ENCODE data around the gene EXOC3L4. TPM values are rescaled to one million over a fixed set of nuclear protein-coding genes. Genes with fewer than 3 reads are reported as not detected.
A peak's percentile ranks its signal among the peaks of the same experiment; 100 is the strongest.

The EXOC3L4 gene
- total RNA-seq, 1 experiment from 2014 or later, result 10.9 TPM

DNA sequence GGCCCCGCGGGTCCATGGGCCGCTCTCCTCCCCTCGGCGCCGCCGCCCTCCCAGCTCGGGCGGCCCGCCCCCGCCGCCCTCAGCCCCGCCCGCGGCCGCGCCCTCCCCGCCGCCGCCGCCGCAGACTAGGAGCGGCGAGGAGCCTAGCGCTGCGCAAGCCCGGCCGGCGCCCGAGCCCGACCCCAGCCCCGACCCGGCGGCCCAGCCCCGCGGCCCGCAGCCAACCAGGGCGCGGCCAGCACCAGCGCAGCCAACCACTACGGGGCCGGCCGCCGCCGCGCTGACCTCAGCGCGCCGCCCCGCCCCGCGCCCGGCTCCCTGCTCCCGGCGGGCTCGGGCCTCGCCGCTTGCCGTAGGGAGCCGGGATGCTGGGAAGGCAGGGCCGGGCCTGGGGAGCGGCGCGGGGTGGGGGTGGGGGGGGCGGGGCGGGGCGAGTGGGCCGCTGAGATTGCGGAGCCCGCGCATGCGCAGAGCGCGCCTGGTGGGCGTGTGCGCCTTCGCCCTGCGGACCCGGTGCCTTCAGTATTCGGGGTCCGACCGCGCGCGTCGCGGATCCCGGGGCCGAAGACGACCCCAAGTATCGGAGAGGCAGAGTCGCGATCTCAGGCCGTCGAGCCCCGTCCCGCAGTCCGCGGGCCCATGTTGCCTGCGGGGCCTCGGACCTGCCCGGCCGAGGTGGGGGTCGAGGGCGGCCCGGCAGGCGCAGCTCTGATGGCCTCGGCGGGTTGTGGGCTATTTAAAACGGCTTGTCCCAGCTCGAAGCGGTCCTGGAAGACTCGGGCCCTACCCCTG is 37.0 kb upstream of the EXOC3L4 start, which contains the start of gene CDC42BPB:
CDC42BPB (minus strand) TSS at position 178 of the 792 bp plus-strand sequence. CDS start 376 bp downstream, outside the sequence.
- H3K4me1 Mint-ChIP-seq (ENCODE audit: low read depth, unreplicated experiment), result peaks cover 39% of the 10 kb centered on the region

DNA sequence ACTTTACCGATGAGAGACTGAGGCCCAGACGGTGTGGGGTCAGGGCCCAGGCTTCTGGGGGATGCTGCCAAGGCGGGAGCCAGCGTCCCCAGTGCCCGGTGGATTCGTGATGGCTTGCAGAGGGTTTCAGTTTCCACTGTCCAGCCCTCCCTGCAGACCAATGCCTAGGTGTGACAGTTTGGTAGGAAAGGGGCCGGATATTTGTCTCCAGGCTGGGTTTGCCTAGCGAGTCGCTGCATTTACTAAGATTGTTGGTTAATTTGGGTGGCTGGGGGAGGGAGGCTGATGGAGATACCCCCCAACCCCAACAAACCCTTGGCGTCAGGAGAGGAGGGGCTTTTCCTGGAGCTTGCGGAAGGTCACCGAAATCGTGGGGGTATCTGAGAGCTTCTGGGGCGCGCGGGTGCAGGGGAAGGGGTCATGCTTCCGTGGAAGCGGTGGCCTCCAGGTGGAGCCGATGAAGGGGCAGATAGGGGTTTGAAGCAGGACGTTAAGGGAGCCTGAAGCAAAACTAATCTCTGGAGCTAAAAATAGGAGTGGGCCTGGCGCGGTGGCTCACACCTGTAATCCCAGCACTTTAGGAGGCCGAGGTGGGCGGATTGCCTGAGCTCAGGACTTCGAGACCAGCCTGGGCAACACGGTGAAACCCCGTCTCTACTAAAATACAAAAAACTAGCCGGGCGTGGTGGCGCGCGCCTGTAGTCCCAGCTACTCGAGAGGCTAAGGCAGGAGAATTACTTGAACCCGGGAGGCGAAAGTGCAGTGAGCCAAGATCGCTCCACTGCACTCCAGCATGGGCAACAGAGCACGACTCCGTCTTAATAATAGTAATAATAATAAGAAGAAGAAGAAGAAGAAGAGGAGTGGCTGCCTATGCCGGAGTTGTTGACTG is 36.1 kb upstream of the EXOC3L4 start:
- Mint-ChIP-seq H3K4me3 (ENCODE audit: low read depth, unreplicated experiment) (peak overlapping the region; percentile 95), H3K27ac (ENCODE audit: unreplicated experiment) (peak overlapping the region; percentile 86), H3K4me1 (ENCODE audit: low read depth, unreplicated experiment) (peaks cover 41% of the 10 kb centered on the region), H3K9me3 (ENCODE audit: low read depth, unreplicated experiment) (no peaks in the 10 kb centered on the region), H3K27me3 (ENCODE audit: unreplicated experiment) (no peaks in the 10 kb centered on the region), H3K36me3 (ENCODE audit: insufficient read depth, unreplicated experiment) (peaks cover 42% of the 10 kb centered on the region)
- CTCF ChIA-PET, result interaction anchor here (1.0 to 1.1 kb wide), 2 partner anchors 9 to 17 kb away, joined by 3 to 4 read pairs; no protein-coding TSS in a partner anchor
- BruUV-seq (replicated peaks), result TSS peak; percentile 37
- DNase-seq, result peak; percentile 44
- TF ChIP-seq, protein P1, sequence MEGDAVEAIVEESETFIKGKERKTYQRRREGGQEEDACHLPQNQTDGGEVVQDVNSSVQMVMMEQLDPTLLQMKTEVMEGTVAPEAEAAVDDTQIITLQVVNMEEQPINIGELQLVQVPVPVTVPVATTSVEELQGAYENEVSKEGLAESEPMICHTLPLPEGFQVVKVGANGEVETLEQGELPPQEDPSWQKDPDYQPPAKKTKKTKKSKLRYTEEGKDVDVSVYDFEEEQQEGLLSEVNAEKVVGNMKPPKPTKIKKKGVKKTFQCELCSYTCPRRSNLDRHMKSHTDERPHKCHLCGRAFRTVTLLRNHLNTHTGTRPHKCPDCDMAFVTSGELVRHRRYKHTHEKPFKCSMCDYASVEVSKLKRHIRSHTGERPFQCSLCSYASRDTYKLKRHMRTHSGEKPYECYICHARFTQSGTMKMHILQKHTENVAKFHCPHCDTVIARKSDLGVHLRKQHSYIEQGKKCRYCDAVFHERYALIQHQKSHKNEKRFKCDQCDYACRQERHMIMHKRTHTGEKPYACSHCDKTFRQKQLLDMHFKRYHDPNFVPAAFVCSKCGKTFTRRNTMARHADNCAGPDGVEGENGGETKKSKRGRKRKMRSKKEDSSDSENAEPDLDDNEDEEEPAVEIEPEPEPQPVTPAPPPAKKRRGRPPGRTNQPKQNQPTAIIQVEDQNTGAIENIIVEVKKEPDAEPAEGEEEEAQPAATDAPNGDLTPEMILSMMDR (IDR thresholded peaks at IDR 0.05; ENCODE audit: unreplicated experiment), result no peak
- intact Hi-C loops (cut with micrococcal nuclease; ENCODE audit: unreplicated experiment), result no loop called here

More for the DNA sequence above, 37.0 kb upstream of the EXOC3L4 start, which contains the start of gene CDC42BPB:
- TF ChIP-seq, protein P1 (IDR thresholded peaks at IDR 0.05; ENCODE audit: unreplicated experiment), result no peak
- H3K9me3 Mint-ChIP-seq (ENCODE audit: low read depth, unreplicated experiment), result no peaks in the 10 kb centered on the region
- peaks cover 42% of the 10 kb centered on the region for H3K36me3 Mint-ChIP-seq (ENCODE audit: insufficient read depth, unreplicated experiment)
- H3K27me3 Mint-ChIP-seq (ENCODE audit: unreplicated experiment), result no peaks in the 10 kb centered on the region
- peak; percentile 95 for DNase-seq
- intact Hi-C loops (cut with micrococcal nuclease; ENCODE audit: unreplicated experiment), result no loop called here
- no TSS peak for BruUV-seq (replicated peaks)
- H3K4me3 Mint-ChIP-seq (ENCODE audit: low read depth, unreplicated experiment), result peak within 1 kb of the TSS; percentile 95
- CTCF ChIA-PET, result interaction anchor here (1.0 to 1.1 kb wide), 2 partner anchors 10 to 17 kb away, joined by 3 to 4 read pairs; no protein-coding TSS in a partner anchor
- peak within 1 kb of the TSS; percentile 97 for H3K27ac Mint-ChIP-seq (ENCODE audit: unreplicated experiment)

DNA sequence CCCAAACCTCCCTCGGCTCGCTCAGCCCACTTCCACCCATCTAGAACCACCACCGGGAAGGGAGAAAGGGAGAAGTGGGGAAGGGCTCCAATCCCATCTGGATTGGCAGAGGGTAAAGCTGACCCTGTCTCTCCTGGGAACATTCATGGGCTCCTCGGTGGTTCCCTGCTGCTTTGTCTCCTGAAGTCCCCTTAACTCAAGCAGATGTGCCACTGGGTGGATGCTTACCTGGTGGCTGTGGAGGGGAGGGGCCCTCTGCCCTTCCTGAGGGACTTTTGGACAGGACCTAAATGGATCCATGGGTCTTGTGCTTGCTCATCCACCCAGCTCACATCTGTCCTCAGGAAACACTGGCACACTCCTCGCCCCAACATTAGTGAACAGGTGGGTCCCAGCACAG is 35.0 kb upstream of the EXOC3L4 start:
- TF ChIP-seq, protein P1 (IDR thresholded peaks at IDR 0.05; ENCODE audit: unreplicated experiment), result no peak
- Mint-ChIP-seq H3K27ac (ENCODE audit: unreplicated experiment) (peak overlapping the region; percentile 22), H3K27me3 (ENCODE audit: unreplicated experiment) (no peaks in the 10 kb centered on the region), H3K36me3 (ENCODE audit: insufficient read depth, unreplicated experiment) (peaks cover 54% of the 10 kb centered on the region), H3K4me1 (ENCODE audit: low read depth, unreplicated experiment) (peaks cover 41% of the 10 kb centered on the region), H3K4me3 (ENCODE audit: low read depth, unreplicated experiment) (peak overlapping the region; percentile 95), H3K9me3 (ENCODE audit: low read depth, unreplicated experiment) (no peaks in the 10 kb centered on the region)
- intact Hi-C loops (cut with micrococcal nuclease; ENCODE audit: unreplicated experiment), result no loop called here
- DNase-seq, result no peak
- no TSS peak for BruUV-seq (replicated peaks)
- CTCF ChIA-PET, result interaction anchor here (1.1 kb wide), 1 partner anchor 28 kb away, joined by 3 read pairs; no protein-coding TSS in a partner anchor

DNA sequence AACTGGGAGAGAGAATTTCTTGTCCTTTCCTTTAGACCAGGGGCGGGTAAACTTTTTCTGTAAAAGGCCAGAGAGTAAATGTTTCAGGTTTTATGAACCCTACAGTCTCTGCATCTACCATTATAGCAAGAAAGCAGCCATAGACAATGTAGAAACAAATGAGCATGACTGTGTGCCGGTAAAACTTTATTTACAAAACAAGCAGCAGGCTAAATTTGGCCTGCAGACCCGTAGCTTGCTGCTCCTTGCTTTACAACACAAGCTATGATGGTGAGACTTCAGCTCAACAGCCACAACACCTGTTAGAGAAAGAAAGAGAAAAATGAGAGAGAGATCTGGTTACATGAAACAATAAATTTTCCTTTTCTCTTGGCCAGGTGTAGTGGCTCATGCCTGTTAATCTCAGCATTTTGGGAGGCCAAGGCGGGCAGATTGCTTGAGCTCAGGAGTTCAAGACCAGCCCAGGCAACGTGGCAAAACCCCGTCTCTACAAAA is 33.0 kb upstream of the EXOC3L4 start:
- DNase-seq, result no peak
- H3K27ac Mint-ChIP-seq (ENCODE audit: unreplicated experiment), result no peak overlapping the region
- H3K36me3 Mint-ChIP-seq (ENCODE audit: insufficient read depth, unreplicated experiment), result peaks cover 54% of the 10 kb centered on the region
- no peak overlapping the region for H3K4me3 Mint-ChIP-seq (ENCODE audit: low read depth, unreplicated experiment)
- BruUV-seq (replicated peaks), result no TSS peak
- H3K27me3 Mint-ChIP-seq (ENCODE audit: unreplicated experiment), result no peaks in the 10 kb centered on the region
- TF ChIP-seq, protein P1 (IDR thresholded peaks at IDR 0.05; ENCODE audit: unreplicated experiment), result no peak
- CTCF ChIA-PET, result no interaction called here
- intact Hi-C loops (cut with micrococcal nuclease; ENCODE audit: unreplicated experiment), result no loop called here
- no peaks in the 10 kb centered on the region for H3K9me3 Mint-ChIP-seq (ENCODE audit: low read depth, unreplicated experiment)
- peaks cover 34% of the 10 kb centered on the region for H3K4me1 Mint-ChIP-seq (ENCODE audit: low read depth, unreplicated experiment)
